Measurements from ENCODE around the gene FGR. TPM values are rescaled to one million over a fixed set of nuclear protein-coding genes. Genes with fewer than 3 reads are reported as not detected.

The FGR gene
- total RNA-seq, 1 donor: 0.36 TPM

- H3K27ac ChIP-seq (ENCODE audit: low read depth, low read length): peak overlapping the region; percentile 87
- TF ChIP-seq CTCF (IDR thresholded peaks at IDR 0.05; ENCODE audit: extremely low read depth, low read depth, low read length): no peak
These were observed 24.0 kb upstream of the FGR start for GRCh38 chr1:27658951-27659496.

GRCh38 chr1:27656157-27656893 is 21.3 kb upstream of the FGR start:
- no peak for TF ChIP-seq CTCF (IDR thresholded peaks at IDR 0.05; ENCODE audit: extremely low read depth, low read depth, low read length)
- Histone ChIP-seq H3K4me1 (ENCODE audit: insufficient read depth, low read length) (peaks cover 24% of the 10 kb centered on the region), H3K27me3 (ENCODE audit: insufficient read depth, low read length) (no peaks in the 10 kb centered on the region), H2AFZ (ENCODE audit: low read length) (peak overlapping the region; percentile 18), H3K4me3 (ENCODE audit: insufficient read depth, low read length) (no peak overlapping the region), H3K9me3 (ENCODE audit: low read depth, low read length) (no peaks in the 10 kb centered on the region), H4K20me1 (ENCODE audit: insufficient read depth, low read length) (no peaks in the 10 kb centered on the region), H3K36me3 (ENCODE audit: insufficient read depth, low read length) (no peaks in the 10 kb centered on the region), H3K4me2 (ENCODE audit: insufficient read depth, low read length) (no peak overlapping the region), H3K27ac (ENCODE audit: low read depth, low read length) (peak overlapping the region; percentile 20), H3K79me2 (ENCODE audit: insufficient read depth, low read length) (no peaks in the 10 kb centered on the region)
- peak; percentile 98 for DNase-seq (ENCODE audit: insufficient read length, low spot score, missing footprints)

More at GRCh38 chr1:27658951-27659496, 24.0 kb upstream of the FGR start:
- H3K9me3 ChIP-seq (ENCODE audit: low read depth, low read length): no peaks in the 10 kb centered on the region
- no peaks in the 10 kb centered on the region for H4K20me1 ChIP-seq (ENCODE audit: insufficient read depth, low read length)
- H3K79me2 ChIP-seq (ENCODE audit: insufficient read depth, low read length): no peaks in the 10 kb centered on the region
- peak; percentile 96 for DNase-seq (ENCODE audit: insufficient read length, low spot score, missing footprints)
- H3K4me3 ChIP-seq (ENCODE audit: insufficient read depth, low read length): peak overlapping the region; percentile 66
- peak overlapping the region; percentile 64 for H2AFZ ChIP-seq (ENCODE audit: low read length)
- H3K36me3 ChIP-seq (ENCODE audit: insufficient read depth, low read length): no peaks in the 10 kb centered on the region
- peaks cover 24% of the 10 kb centered on the region for H3K4me1 ChIP-seq (ENCODE audit: insufficient read depth, low read length)
- peak overlapping the region; percentile 80 for H3K4me2 ChIP-seq (ENCODE audit: insufficient read depth, low read length)
- no peaks in the 10 kb centered on the region for H3K27me3 ChIP-seq (ENCODE audit: insufficient read depth, low read length)

GRCh38 chr1:27655151-27655937 is 20.4 kb upstream of the FGR start:
- H3K79me2 ChIP-seq (ENCODE audit: insufficient read depth, low read length): no peaks in the 10 kb centered on the region
- no peaks in the 10 kb centered on the region for H3K9me3 ChIP-seq (ENCODE audit: low read depth, low read length)
- H2AFZ ChIP-seq (ENCODE audit: low read length): peak overlapping the region; percentile 74
- H4K20me1 ChIP-seq (ENCODE audit: insufficient read depth, low read length): no peaks in the 10 kb centered on the region
- no peak for DNase-seq (ENCODE audit: insufficient read length, low spot score, missing footprints)
- H3K4me1 ChIP-seq (ENCODE audit: insufficient read depth, low read length): peaks cover 32% of the 10 kb centered on the region
- H3K27me3 ChIP-seq (ENCODE audit: insufficient read depth, low read length): no peaks in the 10 kb centered on the region
- no peaks in the 10 kb centered on the region for H3K36me3 ChIP-seq (ENCODE audit: insufficient read depth, low read length)
- TF ChIP-seq CTCF (IDR thresholded peaks at IDR 0.05; ENCODE audit: extremely low read depth, low read depth, low read length): no peak
- H3K27ac ChIP-seq (ENCODE audit: low read depth, low read length): no peak overlapping the region
- H3K4me2 ChIP-seq (ENCODE audit: insufficient read depth, low read length): no peak overlapping the region
- no peak overlapping the region for H3K4me3 ChIP-seq (ENCODE audit: insufficient read depth, low read length)

All from osteoblast (primary cell).